Naive thymus-derived CD4-positive, alpha-beta T cell (primary cell): ENCODE results near the gene GJB5. TPM values are rescaled to one million over a fixed set of nuclear protein-coding genes. Genes with fewer than 3 reads are reported as not detected.

ENCODE experiments used
- ATAC-seq: fragments of 150-1000 bp; cut with Tn5 transposase; 2 replicates; pipeline ENCODE4 v1.10.0; 2021; ENCODE audit warnings: mild to moderate bottlenecking, moderate library complexity
- CTCF ChIA-PET: fragments of 350-600 bp; sonication (Branson Sonifier 250); formaldehyde crosslinking; loops from one replicate; lab custom pipeline; 2021; ENCODE audit warnings: antibody characterized with exemption; lab: Charles Lee
- POLR2A ChIA-PET: fragments of 350-600 bp; sonication (Branson Sonifier 250); formaldehyde crosslinking; loops from one replicate; lab custom pipeline; 2021; ENCODE audit warnings: antibody characterized with exemption, inconsistent platforms; lab: Charles Lee
- DNase-seq, 9 donors: peaks; one replicate each; pipeline versions ENCODE4 v3.0.0 to v3.0.0-alpha.2; 2020 to 2022; ENCODE audit warnings: mixed read lengths in 1 of 9
- H3K27ac ChIP-seq: one replicate; pipeline ENCODE4 v1.7.0; 2013; ENCODE audit warnings: mild to moderate bottlenecking, low read depth, low read length, moderate library complexity
- H3K27me3 ChIP-seq, 2 donors: one replicate each; pipeline ENCODE4 v1.7.0; 2013; ENCODE audit warnings: low read length in 2 of 2, mild to moderate bottlenecking in 2 of 2, moderate library complexity in 2 of 2; ENCODE audit not compliant: control insufficient read depth in 2 of 2, insufficient read depth in 2 of 2
- H3K36me3 ChIP-seq, 3 experiments: 1 replicate in 2 of 3; 2 replicates in 1 of 3; pipeline ENCODE4 v1.7.0; 2013; ENCODE audit warnings: low read length in 3 of 3, mild to moderate bottlenecking in 3 of 3, moderate library complexity in 1 of 3; ENCODE audit not compliant: insufficient read depth in 3 of 3, control insufficient read depth in 2 of 3
- H3K4me1 ChIP-seq, 2 donors: one replicate each; pipeline ENCODE4 v1.7.0; 2013; ENCODE audit warnings: low read length in 2 of 2, mild to moderate bottlenecking in 2 of 2, moderate library complexity in 1 of 2; ENCODE audit not compliant: control insufficient read depth in 2 of 2, insufficient read depth in 2 of 2
- H3K4me3 ChIP-seq: 2 replicates; pipeline ENCODE4 v1.7.0; 2013; ENCODE audit warnings: mild to moderate bottlenecking, low read length
- H3K9me3 ChIP-seq, 3 experiments: 1 replicate in 2 of 3; 2 replicates in 1 of 3; pipeline ENCODE4 v1.7.0; 2013; ENCODE audit warnings: low read length in 3 of 3; ENCODE audit not compliant: control insufficient read depth in 2 of 3
- H3K27ac Mint-ChIP-seq, 9 donors: one replicate each; pipeline ENCODE4 v1.8.0; 2020 to 2022; ENCODE audit warnings: mixed read lengths in 9 of 9, mild to moderate bottlenecking in 8 of 9, moderate library complexity in 5 of 9, inconsistent platforms in 2 of 9
- H3K27me3 Mint-ChIP-seq, 5 donors: one replicate each; pipeline ENCODE4 v1.8.0; 2021 to 2022; ENCODE audit warnings: mixed read lengths in 5 of 5, mild to moderate bottlenecking in 1 of 5
- H3K36me3 Mint-ChIP-seq, 5 donors: one replicate each; pipeline ENCODE4 v1.8.0; 2020 to 2022; ENCODE audit warnings: mixed read lengths in 5 of 5, mild to moderate bottlenecking in 3 of 5, inconsistent platforms in 1 of 5
- H3K4me1 Mint-ChIP-seq, 7 donors: one replicate each; pipeline ENCODE4 v1.8.0; 2020 to 2022; ENCODE audit warnings: mixed read lengths in 7 of 7, mild to moderate bottlenecking in 3 of 7, inconsistent platforms in 1 of 7
- H3K4me3 Mint-ChIP-seq, 10 donors: one replicate each; pipeline ENCODE4 v1.8.0; 2020 to 2022; ENCODE audit warnings: mild to moderate bottlenecking in 10 of 10, mixed read lengths in 10 of 10, moderate library complexity in 6 of 10, inconsistent platforms in 2 of 10
- H3K9me3 Mint-ChIP-seq, 11 donors: one replicate each; pipeline ENCODE4 v1.8.0; 2020 to 2022; ENCODE audit warnings: mixed read lengths in 11 of 11, mild to moderate bottlenecking in 4 of 11, inconsistent platforms in 1 of 11, moderate library complexity in 1 of 11
- intact Hi-C, 2 donors: fragments of 100-400 bp; cut with micrococcal nuclease; formaldehyde crosslinking; loops; one replicate each; pipeline ENCODE4 v1.15.1; 2023
- polyA plus RNA-seq, 2 donors: library from polyadenylated mRNA; unstranded; fragments of 300-500 nt; fragmentation: Illumina TruSeq; gene quantifications; one replicate each; pipeline ENCODE4 v1.2.3, GENCODE V29; 2021
- total RNA-seq, 6 experiments: library from RNA in 5 of 6; stranded (reverse) in 5 of 6; gene quantifications; 1 replicate in 5 of 6; 2 replicates in 1 of 6; pipeline ENCODE4 v1.2.3 and lab custom pipeline; 2021 to 2026

The GJB5 gene
- total and polyA plus RNA-seq, 7 experiments from 2014 or later: not detected

DNA sequence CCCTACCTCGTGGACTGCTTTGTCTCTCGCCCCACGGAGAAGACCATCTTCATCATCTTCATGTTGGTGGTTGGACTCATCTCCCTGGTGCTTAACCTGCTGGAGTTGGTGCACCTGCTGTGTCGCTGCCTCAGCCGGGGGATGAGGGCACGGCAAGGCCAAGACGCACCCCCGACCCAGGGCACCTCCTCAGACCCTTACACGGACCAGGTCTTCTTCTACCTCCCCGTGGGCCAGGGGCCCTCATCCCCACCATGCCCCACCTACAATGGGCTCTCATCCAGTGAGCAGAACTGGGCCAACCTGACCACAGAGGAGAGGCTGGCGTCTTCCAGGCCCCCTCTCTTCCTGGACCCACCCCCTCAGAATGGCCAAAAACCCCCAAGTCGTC lies 39.9 kb downstream of the GJB5 start:
- Mint-ChIP-seq H3K4me3 (no peak overlapping the region), H3K9me3 (peaks cover 0 to 2% (median 0%) of the 10 kb centered on the region in 11 donors), H3K27ac (no peak overlapping the region), H3K27me3 (peaks cover 9 to 24% (median 14%) of the 10 kb centered on the region in 5 donors), H3K36me3 (peaks cover 0 to 8% (median 0%) of the 10 kb centered on the region in 5 donors), H3K4me1 (peaks cover 0 to 11% (median 4%) of the 10 kb centered on the region in 7 donors)
- H3K27ac ChIP-seq: no peak overlapping the region
- DNase-seq (no peak), ATAC-seq (no peak)
- CTCF ChIA-PET: no interaction called here
- peaks cover 0 to 3% of the 10 kb centered on the region in 2 donors for H3K27me3 ChIP-seq
- H3K9me3 ChIP-seq: no peaks in the 10 kb centered on the region
- H3K4me1 ChIP-seq: no peaks in the 10 kb centered on the region
- POLR2A ChIA-PET: no interaction called here
- intact Hi-C loops: no loop called here
- H3K4me3 ChIP-seq: no peak overlapping the region
- H3K36me3 ChIP-seq: no peaks in the 10 kb centered on the region

DNA sequence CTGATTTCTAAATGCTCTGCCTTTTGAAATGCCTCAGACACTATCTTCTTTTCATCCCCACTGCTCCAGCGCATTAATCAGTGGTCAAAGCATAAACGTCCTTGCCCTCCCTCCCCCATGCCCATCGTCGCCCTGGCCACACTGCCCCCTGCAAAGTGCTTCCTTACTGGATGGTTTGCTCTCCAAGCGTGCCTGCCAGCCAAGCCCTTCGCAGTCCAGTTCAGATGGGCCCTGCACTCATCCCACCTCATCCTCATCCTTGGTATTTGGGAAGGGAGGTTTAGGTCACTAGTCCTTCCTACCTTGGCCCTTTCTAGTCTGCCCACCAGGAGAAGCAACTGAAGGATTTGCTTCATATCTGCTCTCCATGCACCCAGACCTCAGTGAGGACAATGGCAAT lies 41.1 kb downstream of the GJB5 start:
- H3K27me3 Mint-ChIP-seq: peaks cover 9 to 14% (median 11%) of the 10 kb centered on the region in 5 donors
- H3K4me3 Mint-ChIP-seq: no peak overlapping the region
- no peaks in the 10 kb centered on the region for H3K9me3 Mint-ChIP-seq
- ChIA-PET POLR2A (no interaction called here), CTCF (no interaction called here)
- no peak overlapping the region for H3K4me3 ChIP-seq
- no peak overlapping the region for H3K27ac ChIP-seq
- intact Hi-C loops: no loop called here
- no peak for DNase-seq
- ATAC-seq: no peak
- H3K9me3 ChIP-seq: no peaks in the 10 kb centered on the region
- H3K27me3 ChIP-seq: peaks cover 0 to 3% of the 10 kb centered on the region in 2 donors
- H3K4me1 Mint-ChIP-seq: peaks cover 0 to 7% (median 4%) of the 10 kb centered on the region in 7 donors
- H3K36me3 Mint-ChIP-seq: peaks cover 0 to 8% (median 0%) of the 10 kb centered on the region in 5 donors
- no peak overlapping the region for H3K27ac Mint-ChIP-seq
- H3K4me1 ChIP-seq: no peaks in the 10 kb centered on the region
- H3K36me3 ChIP-seq: no peaks in the 10 kb centered on the region

DNA sequence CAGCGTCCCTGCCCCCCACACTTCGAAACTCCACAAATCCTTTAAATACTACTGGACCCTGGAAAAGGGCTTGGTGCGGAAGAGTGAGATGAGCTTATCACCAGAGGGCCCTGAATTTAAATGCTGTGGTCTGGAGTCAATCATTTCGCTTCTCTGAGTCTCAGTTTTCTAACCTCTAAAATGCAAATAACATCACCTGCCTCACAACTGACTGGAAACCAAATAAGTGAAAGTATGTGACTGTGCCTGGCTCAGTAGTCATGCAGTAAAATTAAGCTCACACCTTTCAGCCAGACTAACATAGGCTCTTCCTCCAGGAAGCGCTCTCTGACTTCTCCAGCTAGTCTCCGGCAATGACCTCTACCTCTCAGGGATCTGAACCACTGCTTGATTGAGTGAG lies 42.1 kb downstream of the GJB5 start:
- peaks cover 5 to 9% (median 6%) of the 10 kb centered on the region in 5 donors for H3K27me3 Mint-ChIP-seq
- no peaks in the 10 kb centered on the region for H3K9me3 ChIP-seq
- no peaks in the 10 kb centered on the region for H3K4me1 ChIP-seq
- intact Hi-C loops: no loop called here
- ATAC-seq (no peak), DNase-seq (no peak)
- H3K36me3 Mint-ChIP-seq: peaks cover 0 to 8% (median 0%) of the 10 kb centered on the region in 5 donors
- ChIA-PET CTCF (interaction anchor here (0.9 kb wide), 1 partner anchor 11 kb away, joined by 3 read pairs; no protein-coding TSS in a partner anchor), POLR2A (no interaction called here)
- H3K4me3 Mint-ChIP-seq: peak overlapping the region in 1 of 10 donors; percentile 38
- no peak overlapping the region for H3K4me3 ChIP-seq
- no peak overlapping the region for H3K27ac ChIP-seq
- H3K9me3 Mint-ChIP-seq: no peaks in the 10 kb centered on the region
- H3K27me3 ChIP-seq: peaks cover 0 to 3% of the 10 kb centered on the region in 2 donors
- H3K4me1 Mint-ChIP-seq: peaks cover 0 to 7% (median 4%) of the 10 kb centered on the region in 7 donors
- H3K27ac Mint-ChIP-seq: no peak overlapping the region
- no peaks in the 10 kb centered on the region for H3K36me3 ChIP-seq

DNA sequence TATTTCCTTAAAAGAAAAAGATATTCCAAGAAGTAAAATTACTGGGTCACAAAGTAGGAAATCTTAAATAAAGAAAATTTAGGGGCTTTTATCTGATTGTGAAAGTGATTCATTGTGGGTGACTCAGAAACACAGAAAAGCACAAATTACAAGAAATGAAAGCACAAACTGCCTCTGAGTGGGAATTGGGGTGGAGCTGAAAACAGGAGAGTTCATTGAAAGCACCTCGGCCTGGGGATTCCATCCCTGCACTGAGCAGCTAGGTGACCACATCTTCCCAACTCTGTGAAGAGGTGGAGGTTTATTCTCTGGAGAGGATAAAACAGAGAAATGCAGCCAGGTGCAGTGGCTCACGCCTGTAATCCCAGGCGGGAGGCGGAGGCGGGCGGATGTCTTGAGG lies 45.4 kb downstream of the GJB5 start:
- no peaks in the 10 kb centered on the region for H3K36me3 ChIP-seq
- H3K27ac Mint-ChIP-seq: no peak overlapping the region
- H3K27me3 ChIP-seq: no peaks in the 10 kb centered on the region
- H3K27ac ChIP-seq: no peak overlapping the region
- intact Hi-C loops: no loop called here
- H3K4me1 Mint-ChIP-seq: peaks cover 0 to 2% (median 0%) of the 10 kb centered on the region in 7 donors
- no peak overlapping the region for H3K4me3 ChIP-seq
- no peaks in the 10 kb centered on the region for H3K4me1 ChIP-seq
- CTCF ChIA-PET: no interaction called here
- DNase-seq: no peak
- no peak for ATAC-seq
- H3K9me3 ChIP-seq: no peaks in the 10 kb centered on the region
- H3K9me3 Mint-ChIP-seq: peaks cover 0 to 18% (median 6%) of the 10 kb centered on the region in 11 donors
- H3K4me3 Mint-ChIP-seq: no peak overlapping the region
- POLR2A ChIA-PET: no interaction called here
- peaks cover 0 to 24% (median 15%) of the 10 kb centered on the region in 5 donors for H3K36me3 Mint-ChIP-seq
- H3K27me3 Mint-ChIP-seq: no peaks in the 10 kb centered on the region

DNA sequence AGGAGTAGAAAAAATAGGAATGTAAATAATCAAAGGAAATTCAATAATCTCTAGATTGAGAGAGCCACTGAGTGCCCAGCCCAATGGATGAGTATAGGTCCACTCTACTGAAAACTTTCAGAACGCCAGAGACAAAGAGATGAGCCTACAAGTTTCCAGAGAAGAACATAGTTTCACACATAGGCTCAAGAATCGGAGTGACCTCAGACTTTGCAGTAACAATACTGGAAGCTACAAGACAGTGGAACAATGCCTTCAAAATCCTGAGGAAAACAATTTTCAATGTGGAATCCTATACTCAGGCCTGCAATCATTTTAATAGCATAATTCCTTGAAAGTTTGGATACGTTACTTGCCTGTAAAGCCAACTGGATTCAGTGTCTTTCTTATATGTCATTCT lies 48.9 kb downstream of the GJB5 start:
- Mint-ChIP-seq H3K4me1 (peaks cover 0 to 2% (median 0%) of the 10 kb centered on the region in 7 donors), H3K27ac (no peak overlapping the region), H3K27me3 (no peaks in the 10 kb centered on the region), H3K9me3 (peaks cover 0 to 18% (median 6%) of the 10 kb centered on the region in 11 donors), H3K4me3 (no peak overlapping the region), H3K36me3 (peaks cover 2 to 25% (median 18%) of the 10 kb centered on the region in 5 donors)
- Histone ChIP-seq H3K27me3 (no peaks in the 10 kb centered on the region), H3K4me3 (no peak overlapping the region), H3K27ac (no peak overlapping the region), H3K36me3 (no peaks in the 10 kb centered on the region), H3K9me3 (no peaks in the 10 kb centered on the region), H3K4me1 (no peaks in the 10 kb centered on the region)
- ATAC-seq (no peak), DNase-seq (no peak)
- POLR2A ChIA-PET: no interaction called here
- intact Hi-C loops: no loop called here
- CTCF ChIA-PET: no interaction called here

DNA sequence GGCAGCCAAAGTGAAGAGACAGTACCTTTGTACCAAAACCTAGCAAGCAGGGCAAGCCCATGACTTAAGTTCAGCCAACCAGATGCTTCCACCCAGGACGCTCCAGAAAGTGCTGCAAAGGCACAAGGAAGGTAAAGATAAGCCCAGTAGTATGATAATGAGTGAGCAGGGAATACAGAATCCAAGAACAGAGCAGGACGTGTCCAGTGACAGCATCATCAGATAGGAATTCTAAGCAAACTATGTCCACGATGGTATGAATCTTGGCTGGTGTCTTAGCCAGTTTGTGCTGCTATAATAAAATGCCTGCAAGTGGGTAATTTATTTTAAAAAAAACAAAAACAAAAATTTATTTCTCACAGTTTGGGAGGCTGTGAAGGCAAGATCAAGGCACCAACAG lies 51.5 kb downstream of the GJB5 start:
- Mint-ChIP-seq H3K9me3 (peaks cover 0 to 29% (median 9%) of the 10 kb centered on the region in 11 donors), H3K4me1 (peaks cover 0 to 8% (median 0%) of the 10 kb centered on the region in 7 donors), H3K27ac (no peak overlapping the region), H3K4me3 (no peak overlapping the region), H3K27me3 (no peaks in the 10 kb centered on the region), H3K36me3 (peaks cover 7 to 40% (median 31%) of the 10 kb centered on the region in 5 donors)
- ATAC-seq (no peak), DNase-seq (no peak)
- intact Hi-C loops: no loop called here
- no peaks in the 10 kb centered on the region for H3K4me1 ChIP-seq
- no peaks in the 10 kb centered on the region for H3K27me3 ChIP-seq
- H3K36me3 ChIP-seq: no peaks in the 10 kb centered on the region
- ChIA-PET POLR2A (no interaction called here), CTCF (no interaction called here)
- no peaks in the 10 kb centered on the region for H3K9me3 ChIP-seq
- no peak overlapping the region for H3K27ac ChIP-seq
- no peak overlapping the region for H3K4me3 ChIP-seq
